Prostate gland (tissue), 2 donors: ENCODE data around the gene FDXACB1.
A peak's percentile ranks its signal among the peaks of the same experiment; 100 is the strongest.

Experiments
- CTCF ChIP-seq, 4 experiments: fragments of 200-600 bp in 2 of 4; fragments of 450-650 bp in 2 of 4; sonication (generic) in 2 of 4; IDR thresholded peaks; 1 replicate in 3 of 4; 2 replicates in 1 of 4; pipeline ENCODE4 v1.5.1; 2016 to 2019; ENCODE audit warnings: antibody characterized with exemption in 4 of 4, mild to moderate bottlenecking in 2 of 4, moderate library complexity in 2 of 4
- POLR2A ChIP-seq: fragments of 450-650 bp; IDR thresholded peaks from one replicate; pipeline ENCODE4 v1.6.1; 2016; ENCODE audit warnings: antibody characterized with exemption, mild to moderate bottlenecking
- POLR2AphosphoS5 ChIP-seq: sonication (generic); formaldehyde crosslinking; IDR thresholded peaks from one replicate; pipeline ENCODE4 v1.6.1; 2017; ENCODE audit warnings: antibody characterized with exemption

DNA sequence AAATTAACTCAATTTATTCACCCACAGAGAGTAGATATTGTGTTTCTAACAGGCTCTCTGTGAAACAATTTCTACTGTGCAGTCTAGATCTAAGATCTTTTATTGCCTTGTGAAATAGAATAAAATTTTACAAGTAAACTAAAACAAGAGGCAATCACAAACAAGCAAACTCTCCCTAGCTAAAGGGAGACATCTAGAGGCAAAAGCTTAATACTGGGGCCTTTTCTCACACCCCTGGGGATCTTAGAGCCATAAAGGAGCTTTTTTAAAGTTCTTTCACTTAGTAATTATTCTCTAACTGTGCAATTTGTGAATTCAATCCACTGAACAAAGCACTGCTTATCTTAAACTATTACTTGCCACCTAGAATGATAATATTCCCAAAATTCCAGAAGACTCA, 27.3 kb downstream of the FDXACB1 start:
- peak in 3 of 4 experiments; percentile 17 to 27 (median 18) for TF ChIP-seq CTCF (IDR thresholded peaks at IDR 0.05)
- TF ChIP-seq POLR2AphosphoS5: no peak
- no peak for TF ChIP-seq POLR2A
